Measurements from ENCODE around the gene HPCAL1. TPM values are rescaled to one million over a fixed set of nuclear protein-coding genes. Genes with fewer than 3 reads are reported as not detected.

Gene HPCAL1
- total RNA-seq, 1 donor from 2014 or later, result 17.3 TPM

GRCh38 chr2:10308866-10309265 lies 6.2 kb downstream of the HPCAL1 start:
- Mint-ChIP-seq H3K27me3 (ENCODE audit: low read depth) (peaks cover 38% of the 10 kb centered on the region), H3K9me3 (no peaks in the 10 kb centered on the region), H3K36me3 (ENCODE audit: low read depth) (no peaks in the 10 kb centered on the region), H3K4me3 (no peak overlapping the region), H3K27ac (ENCODE audit: unreplicated experiment) (no peak overlapping the region), H3K4me1 (peaks cover 8% of the 10 kb centered on the region)
- TF ChIP-seq CTCF (conservative IDR thresholded peaks at IDR 0.05), result no peak
- no peak for DNase-seq (ENCODE audit: low read depth, low spot score)

- DNase-seq (ENCODE audit: low read depth, low spot score), result no peak
- H3K9me3 Mint-ChIP-seq, result no peaks in the 10 kb centered on the region
- H3K4me1 Mint-ChIP-seq, result peaks cover 6% of the 10 kb centered on the region
- no peak for TF ChIP-seq CTCF (conservative IDR thresholded peaks at IDR 0.05)
- H3K36me3 Mint-ChIP-seq (ENCODE audit: low read depth), result no peaks in the 10 kb centered on the region
- H3K27ac Mint-ChIP-seq (ENCODE audit: unreplicated experiment), result no peak overlapping the region
- H3K27me3 Mint-ChIP-seq (ENCODE audit: low read depth), result peaks cover 35% of the 10 kb centered on the region
- no peak overlapping the region for H3K4me3 Mint-ChIP-seq
These were observed 6.6 kb downstream of the HPCAL1 start for GRCh38 chr2:10309286-10309685.

GRCh38 chr2:10310309-10310888 lies 7.7 kb downstream of the HPCAL1 start:
- no peaks in the 10 kb centered on the region for H3K9me3 Mint-ChIP-seq
- no peak for DNase-seq (ENCODE audit: low read depth, low spot score)
- peaks cover 2% of the 10 kb centered on the region for H3K4me1 Mint-ChIP-seq
- no peaks in the 10 kb centered on the region for H3K36me3 Mint-ChIP-seq (ENCODE audit: low read depth)
- no peak overlapping the region for H3K4me3 Mint-ChIP-seq
- no peak overlapping the region for H3K27ac Mint-ChIP-seq (ENCODE audit: unreplicated experiment)
- TF ChIP-seq CTCF (conservative IDR thresholded peaks at IDR 0.05), result no peak
- H3K27me3 Mint-ChIP-seq (ENCODE audit: low read depth), result peaks cover 25% of the 10 kb centered on the region

DNA sequence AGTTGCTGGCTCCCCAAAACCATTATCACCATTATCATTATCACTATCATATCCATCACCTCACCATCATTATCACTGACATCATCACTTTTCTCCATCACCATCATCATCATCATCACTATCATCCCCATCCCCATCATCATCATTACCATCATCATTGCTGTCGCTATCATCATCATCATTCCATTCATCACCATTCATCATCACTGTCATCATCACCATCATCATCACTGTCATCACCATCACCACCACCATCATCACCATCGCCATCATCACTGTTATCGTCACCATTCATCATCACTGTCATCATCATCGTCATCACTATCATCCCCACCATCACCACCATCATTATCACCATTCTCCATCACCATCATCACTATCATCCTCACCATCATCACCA lies 9.0 kb downstream of the HPCAL1 start:
- H3K4me1 Mint-ChIP-seq, result no peaks in the 10 kb centered on the region
- H3K4me3 Mint-ChIP-seq, result no peak overlapping the region
- peaks cover 3% of the 10 kb centered on the region for H3K36me3 Mint-ChIP-seq (ENCODE audit: low read depth)

GRCh38 chr2:10312437-10312957 lies 9.8 kb downstream of the HPCAL1 start:
- no peak overlapping the region for H3K27ac Mint-ChIP-seq (ENCODE audit: unreplicated experiment)

More for the DNA sequence above, 9.0 kb downstream of the HPCAL1 start:
- H3K27ac Mint-ChIP-seq (ENCODE audit: unreplicated experiment), result no peak overlapping the region
- no peak for TF ChIP-seq CTCF (conservative IDR thresholded peaks at IDR 0.05)
- DNase-seq (ENCODE audit: low read depth, low spot score), result no peak
- no peaks in the 10 kb centered on the region for H3K9me3 Mint-ChIP-seq
- peaks cover 11% of the 10 kb centered on the region for H3K27me3 Mint-ChIP-seq (ENCODE audit: low read depth)

More at GRCh38 chr2:10312437-10312957, 9.8 kb downstream of the HPCAL1 start:
- DNase-seq (ENCODE audit: low read depth, low spot score), result no peak
- H3K27me3 Mint-ChIP-seq (ENCODE audit: low read depth), result peaks cover 4% of the 10 kb centered on the region
- H3K4me3 Mint-ChIP-seq, result no peak overlapping the region
- peaks cover 3% of the 10 kb centered on the region for H3K36me3 Mint-ChIP-seq (ENCODE audit: low read depth)
- TF ChIP-seq CTCF (conservative IDR thresholded peaks at IDR 0.05), result no peak
- no peaks in the 10 kb centered on the region for H3K9me3 Mint-ChIP-seq
- no peaks in the 10 kb centered on the region for H3K4me1 Mint-ChIP-seq

Data from neural crest cell (in vitro differentiated cells).